MV-4-11 (cell line): ENCODE results near the gene MYOM3.

Source experiments
- DNase-seq: peaks from one replicate; lab custom pipeline; 2025; lab: John Stamatoyannopoulos, UW

Gene MYOM3

DNA sequence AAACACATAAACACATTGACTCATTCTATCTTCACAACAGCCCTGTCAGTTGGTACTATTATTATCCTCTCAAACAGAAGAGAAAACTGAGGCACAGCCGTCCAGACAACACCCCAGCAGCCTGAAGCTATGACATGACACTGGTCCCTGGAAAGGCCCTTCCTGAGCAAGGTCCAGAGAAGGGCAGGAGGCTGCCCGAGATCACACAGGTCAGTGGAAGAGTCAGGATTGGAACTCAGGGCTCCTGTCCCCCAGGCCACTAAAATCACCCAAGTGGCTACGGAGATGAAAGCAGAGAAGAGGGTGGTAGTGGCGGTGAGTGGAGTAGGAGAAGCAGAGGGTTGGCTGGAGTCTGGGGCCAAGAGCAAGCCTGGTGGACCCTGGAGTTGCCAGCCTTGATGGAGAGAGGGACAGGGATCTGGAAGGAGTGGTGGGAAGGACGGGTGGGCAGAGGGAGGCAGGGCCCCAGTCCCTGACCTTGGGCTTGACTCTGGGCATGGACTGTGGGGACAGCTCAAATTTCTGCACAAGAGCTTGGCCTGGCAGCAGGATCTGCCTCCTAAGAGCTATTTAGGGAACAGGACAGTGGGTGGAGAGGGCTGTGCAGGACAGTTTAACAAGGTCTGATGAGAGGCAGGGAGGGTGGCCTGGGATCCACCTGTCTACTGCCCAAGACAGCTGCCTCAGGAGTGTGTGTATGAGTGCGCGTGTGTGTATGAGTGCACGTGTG is 15.8 kb downstream of the MYOM3 start:
- DNase-seq = no peak

DNA sequence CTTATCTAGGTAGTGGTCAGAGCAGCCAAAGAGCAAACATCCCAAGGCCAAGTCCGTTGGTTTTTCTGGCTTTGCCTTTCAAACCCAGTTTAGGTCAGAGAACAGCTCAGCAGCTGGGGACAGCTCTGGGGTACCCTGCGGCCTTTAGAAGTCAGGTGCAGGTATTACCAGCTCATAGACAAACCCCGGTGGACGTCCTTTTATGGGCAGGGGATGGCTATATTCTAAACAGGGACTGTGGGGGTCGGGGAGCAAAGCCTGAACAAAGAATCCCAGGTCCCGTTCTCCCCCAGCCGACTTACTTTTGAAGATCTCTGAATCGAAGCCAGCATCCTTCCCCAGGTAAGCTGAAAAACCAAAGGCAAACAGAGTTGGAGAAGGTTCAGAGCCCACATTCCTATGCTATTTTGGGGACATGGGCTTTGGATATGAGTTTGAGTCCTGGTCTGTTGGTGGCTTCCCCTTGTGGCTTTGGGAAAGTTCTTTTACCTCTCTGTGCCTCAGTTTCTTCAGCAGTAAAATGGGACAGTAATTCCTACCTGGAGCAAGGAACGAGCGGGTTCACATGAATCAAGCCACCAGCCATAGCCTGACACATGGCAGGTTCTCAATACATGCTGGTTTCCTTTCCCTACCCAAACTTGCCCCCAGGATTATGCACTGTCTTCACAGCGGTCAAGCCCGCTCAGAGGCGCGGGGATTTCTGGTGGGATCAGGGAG is 16.6 kb downstream of the MYOM3 start:
- no peak for DNase-seq

DNA sequence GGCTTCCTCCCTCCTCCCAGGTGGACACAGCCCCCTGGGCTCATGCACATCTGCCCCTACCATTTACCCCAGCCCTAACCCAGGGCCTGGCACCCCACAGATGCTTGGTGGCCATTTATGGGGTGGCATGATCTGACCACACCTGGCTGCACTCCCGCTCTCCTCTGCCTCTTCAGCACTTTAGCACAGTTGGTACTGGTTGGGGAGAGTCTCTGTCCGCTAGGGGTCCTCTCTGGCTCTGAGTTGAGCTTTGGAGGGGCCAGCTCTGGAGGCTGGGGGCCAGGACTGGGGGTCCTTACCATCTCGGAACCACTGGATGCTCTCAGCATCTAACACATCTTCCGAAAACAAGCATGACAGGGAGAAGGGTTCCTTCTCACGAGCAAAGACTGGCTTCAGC is 17.4 kb downstream of the MYOM3 start:
- DNase-seq = no peak

DNA sequence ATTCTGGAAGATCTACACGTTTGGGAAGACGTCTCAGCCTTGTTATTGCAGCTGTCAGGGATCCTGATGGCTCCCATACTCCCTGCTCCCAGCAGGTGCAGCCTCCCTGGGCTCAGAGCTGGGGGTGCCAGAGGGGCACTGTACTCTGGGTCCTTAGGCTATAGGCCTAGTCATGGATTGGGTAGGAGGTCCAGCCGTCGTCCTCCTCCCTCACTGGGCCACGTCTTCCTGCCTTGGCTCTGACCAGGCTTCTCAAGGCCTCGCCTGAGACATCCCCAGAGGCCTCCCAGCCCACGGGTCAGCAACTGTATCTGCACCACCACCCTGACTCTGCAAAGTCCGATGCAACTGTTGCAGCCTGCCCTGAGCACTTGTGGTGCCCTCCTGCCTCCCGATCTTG is 18.2 kb downstream of the MYOM3 start:
- DNase-seq = no peak

DNA sequence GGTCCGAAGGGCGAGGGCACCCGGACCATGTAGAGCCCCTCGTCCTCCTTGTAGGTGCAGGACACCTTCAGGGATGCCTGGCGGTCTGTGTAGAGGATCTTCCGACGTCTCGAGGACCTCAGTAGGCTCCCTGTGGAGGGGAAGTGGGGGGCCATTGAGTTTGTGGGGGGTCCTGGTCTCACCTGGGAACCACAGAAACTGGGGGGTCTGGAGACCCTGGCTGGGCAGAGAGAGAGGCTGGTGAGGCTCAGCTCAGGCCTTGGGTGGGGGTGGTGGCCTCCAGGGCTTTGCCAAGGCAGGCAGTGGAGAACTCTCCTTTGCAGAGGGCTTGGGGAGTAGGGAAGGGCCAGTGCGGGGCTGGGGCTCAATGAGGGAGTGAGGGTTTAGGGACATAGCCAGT is 19.0 kb downstream of the MYOM3 start:
- DNase-seq = no peak

DNA sequence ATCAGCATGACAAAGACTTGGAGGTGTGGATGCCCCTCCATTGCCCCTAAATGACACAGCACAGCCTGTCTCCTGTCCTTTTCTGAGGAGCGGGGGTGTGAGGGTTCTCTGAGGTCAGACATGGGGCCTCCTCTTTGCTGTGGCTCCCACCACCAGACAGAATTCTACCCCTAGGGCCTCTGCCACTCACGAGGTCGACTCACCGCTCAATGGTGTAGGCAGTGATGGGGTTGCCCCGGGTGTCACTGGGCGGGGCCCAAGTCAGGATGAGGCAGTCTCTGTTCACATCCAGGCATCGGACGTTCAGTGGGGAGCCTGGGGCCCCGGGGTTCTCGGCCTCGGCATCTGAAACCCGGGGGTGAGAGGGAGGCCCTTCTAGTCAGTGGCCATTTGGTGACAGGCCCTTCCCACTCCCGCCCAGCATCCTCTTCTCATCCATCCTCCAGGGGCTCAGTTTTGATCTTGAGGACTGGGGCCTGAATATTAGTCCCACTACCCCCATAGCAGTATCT is 19.9 kb downstream of the MYOM3 start:
- no peak for DNase-seq

DNA sequence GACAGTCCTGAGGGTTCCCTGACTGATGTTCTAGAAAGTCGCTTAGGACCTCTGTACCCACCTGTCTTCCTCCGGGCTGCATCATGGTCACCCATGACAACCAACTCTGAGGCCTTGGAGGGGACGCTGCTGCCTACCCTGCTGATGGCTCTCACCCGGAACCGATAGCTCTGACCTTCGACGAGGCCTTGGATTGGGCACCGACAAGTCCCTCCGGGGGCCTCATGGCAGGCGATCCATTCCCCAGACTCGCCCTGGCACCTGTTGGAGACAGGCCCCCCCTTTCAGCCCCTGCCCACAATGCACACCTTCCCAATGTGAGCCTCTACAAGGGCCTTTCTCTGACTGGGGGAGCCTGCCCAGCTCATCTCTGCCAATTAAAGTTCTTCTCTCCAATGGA is 21.2 kb downstream of the MYOM3 start:
- DNase-seq = no peak

DNA sequence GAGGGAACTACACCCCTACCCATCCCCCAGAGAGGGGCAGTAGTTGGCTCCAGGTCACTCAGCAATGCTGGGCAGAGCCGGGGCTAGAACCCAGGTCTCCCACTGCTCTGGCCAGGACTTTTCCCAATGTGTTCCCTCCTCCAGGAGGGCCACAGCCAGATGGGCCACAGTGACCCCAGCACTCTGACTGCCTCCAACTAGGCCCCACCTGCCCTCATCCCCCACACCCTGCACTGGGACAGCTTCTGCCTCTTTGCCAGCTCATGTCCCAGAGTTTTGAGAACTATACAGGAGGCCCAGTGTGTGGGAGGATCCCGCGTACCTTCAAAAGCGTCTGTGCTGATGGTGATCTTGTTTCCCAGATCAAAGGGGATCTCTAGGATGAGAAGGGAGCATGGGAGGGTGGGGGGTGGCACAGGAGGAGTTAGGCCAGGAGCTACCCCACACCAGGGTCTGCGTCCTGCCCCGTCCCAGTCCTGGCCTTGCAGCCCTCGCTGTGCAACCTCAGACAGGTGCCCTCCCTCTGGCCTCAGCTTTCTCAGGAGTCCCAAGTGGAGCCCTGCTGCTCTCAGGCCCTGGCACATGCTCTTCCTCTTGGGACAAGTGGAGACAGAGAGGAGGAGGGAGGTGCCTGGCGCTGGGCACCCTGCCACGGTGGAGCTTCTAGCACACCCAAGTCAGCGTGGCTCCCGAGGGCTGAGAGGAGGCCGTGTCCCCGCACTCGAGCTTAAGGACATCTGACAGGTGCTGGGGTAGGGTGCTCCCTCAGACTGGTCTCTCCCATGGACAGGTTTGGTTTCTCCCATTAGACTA is 22.0 kb downstream of the MYOM3 start:
- DNase-seq = no peak

DNA sequence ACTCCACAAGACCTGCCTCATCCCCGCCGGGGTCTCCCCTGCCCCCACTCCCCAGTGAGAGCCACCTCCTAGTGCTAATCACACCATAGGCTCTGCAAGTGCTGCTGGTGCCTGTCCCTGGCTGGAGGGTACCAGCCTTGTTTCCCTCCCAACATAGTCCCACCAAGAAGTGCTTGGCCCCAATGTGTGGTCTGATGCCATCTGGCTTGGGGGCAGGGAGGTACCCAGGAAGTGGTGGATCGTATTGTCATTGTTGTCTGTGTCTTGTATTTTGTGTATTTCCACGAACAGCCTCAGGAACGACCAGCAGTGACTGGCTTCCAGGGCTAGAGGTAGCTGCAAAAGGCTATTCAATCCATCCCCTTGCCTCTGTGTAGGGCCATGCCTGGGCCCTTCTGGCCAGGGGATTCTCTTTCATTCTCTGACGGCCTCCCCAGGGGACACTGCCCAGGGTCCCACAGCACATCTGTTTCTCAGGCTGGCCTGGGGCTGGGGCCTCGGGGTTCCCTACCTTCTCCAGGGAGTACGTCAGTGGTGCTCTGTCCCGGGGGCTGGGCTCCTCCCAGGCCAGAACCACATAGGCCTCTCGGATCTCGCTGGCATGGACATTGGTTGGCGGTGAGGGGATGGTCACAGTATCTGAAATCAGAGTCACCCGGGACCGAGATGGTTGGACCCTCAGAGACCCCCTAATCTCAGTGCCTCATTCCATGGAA is 22.8 kb downstream of the MYOM3 start:
- no peak for DNase-seq

DNA sequence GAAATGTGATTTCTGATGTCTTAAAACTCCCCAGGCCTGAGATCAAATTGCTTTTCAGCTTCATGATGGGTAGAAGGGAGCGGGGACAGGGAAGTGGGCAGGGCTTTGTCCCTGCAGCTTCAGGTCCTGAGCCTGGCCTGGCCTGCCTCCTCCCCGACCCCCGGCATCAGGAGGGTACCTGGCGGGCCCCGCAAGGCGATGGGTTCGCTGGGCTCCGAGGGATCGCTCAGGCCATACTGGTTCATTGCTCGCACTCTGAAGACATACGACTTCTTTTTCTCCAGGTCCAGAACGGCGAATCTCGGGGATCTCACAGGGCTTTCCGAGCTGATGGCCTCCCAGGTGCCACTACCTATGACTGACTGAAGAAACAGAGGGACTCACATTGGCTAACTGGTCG is 25.5 kb downstream of the MYOM3 start:
- no peak for DNase-seq

DNA sequence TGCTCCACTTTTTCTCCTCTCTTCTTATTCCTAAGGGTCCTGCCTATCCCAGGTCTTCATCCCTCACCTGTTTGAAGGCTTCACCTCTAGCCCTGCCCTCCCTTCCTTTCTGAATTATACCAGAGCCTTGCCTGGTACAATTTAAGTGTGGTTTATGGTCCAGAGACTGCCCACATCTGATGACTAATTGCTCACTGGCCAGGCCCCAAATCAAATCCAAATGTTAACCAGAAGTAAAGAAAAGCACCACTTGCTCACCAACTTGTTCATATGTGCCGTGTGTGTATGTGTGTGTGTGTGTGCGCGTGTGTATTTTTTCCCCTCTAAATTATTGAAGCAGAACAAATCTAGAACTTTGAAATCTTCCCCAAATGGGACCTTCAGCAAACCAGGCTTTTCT is 26.4 kb downstream of the MYOM3 start:
- no peak for DNase-seq

DNA sequence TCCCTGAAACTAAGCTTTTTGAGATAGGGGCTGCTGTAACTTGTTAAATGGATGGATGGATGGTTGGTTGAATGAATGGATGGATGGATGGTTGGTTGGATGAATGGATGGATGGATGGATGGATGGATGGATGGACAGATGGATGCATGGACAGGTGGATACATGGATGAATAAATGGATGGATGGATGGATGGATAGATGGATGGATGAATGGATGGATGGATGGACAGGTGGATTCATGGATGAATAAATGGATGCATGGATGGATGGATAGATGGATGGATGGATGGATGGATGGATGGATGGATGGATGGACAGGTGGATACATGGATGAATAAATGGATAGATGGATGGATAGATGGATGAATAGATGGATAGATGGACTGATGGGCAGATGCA is 26.9 kb downstream of the MYOM3 start:
- no peak for DNase-seq

DNA sequence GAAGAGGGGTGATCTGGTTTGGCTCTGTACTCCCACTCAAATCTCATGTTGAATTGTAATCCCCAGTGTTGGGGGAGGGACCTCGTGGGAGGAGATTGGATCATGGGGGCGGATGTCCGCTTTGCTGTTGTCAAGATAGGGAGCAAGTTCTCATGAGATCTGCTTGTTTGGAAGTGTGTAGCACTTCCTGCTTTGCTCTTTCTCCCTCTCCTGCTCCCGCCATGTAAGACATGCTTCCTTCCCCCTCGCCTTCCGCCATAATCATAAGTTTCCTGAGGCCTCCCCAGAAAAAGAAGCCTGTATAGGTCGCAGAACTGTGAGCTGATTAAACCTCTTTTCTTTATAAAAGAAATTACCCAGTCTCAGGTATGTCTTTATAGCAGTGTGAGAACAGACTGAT is 27.9 kb downstream of the MYOM3 start:
- no peak for DNase-seq

DNA sequence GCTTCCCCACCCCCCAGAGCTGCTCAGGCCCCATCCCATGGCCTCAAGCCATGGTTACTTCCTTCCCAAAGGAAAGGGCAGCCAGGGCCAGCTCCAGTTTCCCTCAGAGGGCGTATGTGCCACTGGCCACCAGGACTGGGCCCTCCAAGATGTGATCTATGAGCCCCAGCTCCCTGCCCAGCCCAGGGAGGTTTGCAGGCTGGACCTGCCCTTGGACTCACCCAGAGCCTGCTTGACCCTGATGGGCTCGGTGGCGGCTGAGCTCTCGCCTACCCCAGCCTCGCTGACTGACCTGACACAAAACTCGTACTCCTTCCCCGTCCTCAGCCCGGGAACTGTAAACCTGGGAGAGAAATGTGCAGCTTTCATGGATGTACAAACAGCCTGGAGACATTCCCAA is 29.6 kb downstream of the MYOM3 start:
- DNase-seq = no peak

DNA sequence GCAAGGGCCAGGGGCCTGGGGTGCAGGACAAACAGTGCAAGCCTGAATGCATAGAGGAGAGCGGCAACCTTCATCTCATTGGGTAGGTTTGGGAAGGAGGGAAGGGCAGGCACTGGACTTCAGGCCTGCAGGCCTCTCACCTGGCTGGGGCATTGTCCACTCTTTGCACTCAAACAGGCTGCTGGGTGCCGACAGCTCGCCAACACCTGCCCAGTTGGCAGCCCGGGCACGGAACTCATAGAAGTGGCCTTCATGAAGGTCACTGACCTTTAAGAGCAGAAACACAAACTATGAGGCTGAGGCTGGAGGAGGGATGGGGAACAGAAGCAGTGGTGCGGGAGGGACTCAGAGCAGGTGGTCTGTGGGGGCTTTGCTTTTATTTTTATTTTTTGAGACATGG is 30.7 kb downstream of the MYOM3 start:
- DNase-seq = no peak

DNA sequence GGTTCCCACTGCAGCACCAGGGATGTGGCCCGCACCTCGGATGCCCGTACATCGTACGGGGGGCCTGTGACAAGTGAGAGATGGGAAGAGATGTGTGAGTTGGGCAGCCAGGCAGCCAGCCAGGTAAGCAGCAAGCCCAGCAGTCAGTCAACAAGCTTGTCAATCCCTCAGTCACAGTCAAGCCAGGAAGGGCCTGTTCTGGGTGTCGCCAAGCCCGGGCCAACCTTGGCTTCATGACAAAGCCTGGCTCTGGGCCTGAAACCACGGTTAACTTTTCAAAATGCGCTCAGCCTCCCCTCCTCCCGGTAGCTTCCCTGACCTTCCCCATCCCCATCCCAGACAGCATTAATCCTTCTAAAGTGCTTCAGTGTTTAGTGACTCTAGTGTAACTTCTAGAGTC is 31.8 kb downstream of the MYOM3 start:
- no peak for DNase-seq

DNA sequence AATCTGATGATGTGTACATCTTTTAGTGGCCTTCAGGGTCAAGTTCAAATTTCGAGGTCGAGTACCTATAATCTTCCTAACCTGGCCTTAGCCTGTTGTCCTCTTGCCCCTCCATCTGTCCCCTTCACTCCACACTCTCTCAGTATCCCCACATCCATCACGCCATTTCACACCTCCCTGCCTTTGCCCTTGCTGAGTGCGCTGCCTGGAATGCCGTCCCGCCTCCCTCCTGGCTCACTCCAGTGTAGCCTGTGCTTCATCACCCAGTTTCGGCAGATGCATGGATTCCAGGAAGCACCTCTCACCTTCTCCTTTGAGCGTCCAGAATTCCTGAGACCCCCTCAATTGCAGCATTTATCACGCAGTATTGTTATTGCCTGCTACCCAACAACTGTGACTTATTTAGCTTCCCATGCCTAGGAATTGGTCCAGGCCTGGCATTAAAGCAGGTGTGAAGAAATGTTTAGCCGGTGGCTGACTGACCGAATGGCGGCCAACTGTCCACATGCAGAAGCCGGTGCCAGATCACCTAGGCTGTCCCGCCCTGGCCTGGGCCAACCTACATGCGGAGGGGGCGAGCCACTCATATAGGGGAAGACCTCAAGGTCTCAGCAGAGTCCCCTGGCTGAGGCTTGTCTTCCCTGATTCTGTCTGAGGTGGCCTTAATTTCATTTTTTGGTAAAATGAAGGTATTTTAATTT is 34.5 kb downstream of the MYOM3 start:
- DNase-seq = no peak

DNA sequence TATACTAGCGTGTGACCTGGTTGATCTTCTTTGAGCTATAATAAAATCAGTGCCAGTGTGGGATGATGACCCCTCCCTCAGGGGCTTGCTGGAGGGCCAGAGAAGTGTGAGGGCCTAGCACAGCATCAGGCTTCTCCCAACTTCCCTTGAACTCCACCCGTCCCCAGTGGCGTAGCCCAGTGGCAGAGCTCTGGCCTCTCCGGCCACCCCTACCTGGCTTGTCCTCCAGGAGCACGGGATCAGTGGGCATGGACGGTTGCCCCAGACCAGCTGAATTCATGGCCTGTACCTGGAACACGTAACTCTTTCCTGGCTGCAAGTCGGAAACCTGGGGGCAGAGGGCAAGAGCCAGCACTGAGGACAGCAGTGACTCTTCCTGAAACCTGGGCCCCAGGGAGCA is 36.0 kb downstream of the MYOM3 start:
- no peak for DNase-seq

DNA sequence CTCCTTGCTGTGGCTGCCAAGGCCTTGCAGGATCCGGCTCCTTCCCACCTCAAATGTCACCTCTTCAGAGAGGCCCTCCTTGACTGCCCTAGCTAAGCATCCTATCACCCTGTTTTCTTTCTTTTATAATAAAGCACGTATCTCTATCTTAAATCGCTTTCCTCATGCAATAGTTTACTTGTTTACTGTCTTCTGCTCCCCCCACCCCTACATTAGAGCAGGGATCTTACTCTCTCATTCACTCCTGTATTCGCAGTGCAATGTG is 36.4 kb downstream of the MYOM3 start:
- no peak for DNase-seq

DNA sequence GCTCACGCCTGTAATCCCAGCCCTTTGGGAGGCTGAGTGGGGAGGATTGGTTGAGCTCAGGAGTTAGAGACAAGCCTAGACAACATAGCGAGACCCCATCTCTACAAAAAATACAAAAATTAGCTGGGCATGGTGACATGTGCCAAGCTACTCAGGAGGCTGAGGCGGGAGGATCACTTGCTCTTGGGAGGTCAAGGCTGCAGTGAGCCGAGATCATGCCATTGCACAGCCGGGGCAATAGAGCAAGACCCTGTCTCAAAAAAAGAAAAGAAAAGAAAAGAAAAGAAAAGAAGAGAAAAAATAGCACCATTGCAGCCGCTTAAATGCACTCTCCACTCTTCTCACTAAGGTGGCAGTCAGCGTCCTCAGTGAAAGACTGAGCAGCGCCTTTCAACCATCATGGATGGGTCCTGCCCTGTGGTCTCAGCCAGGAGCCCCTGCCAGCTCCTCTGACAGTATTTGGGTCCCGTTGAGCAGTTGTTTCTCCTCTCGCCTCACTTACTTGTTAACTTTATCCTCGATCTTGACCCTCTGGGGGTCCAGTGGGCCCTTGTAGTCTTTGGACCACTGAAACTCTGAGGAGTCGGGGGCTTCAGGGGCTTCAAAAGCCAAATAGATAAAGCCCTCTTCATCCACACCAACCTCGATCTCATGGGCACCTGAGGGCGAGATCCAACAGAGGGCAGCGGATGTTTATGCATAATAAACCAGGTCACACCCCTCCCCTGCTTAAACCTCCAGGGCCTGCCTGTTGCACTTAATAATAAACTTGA is 36.9 kb downstream of the MYOM3 start:
- DNase-seq = no peak

DNA sequence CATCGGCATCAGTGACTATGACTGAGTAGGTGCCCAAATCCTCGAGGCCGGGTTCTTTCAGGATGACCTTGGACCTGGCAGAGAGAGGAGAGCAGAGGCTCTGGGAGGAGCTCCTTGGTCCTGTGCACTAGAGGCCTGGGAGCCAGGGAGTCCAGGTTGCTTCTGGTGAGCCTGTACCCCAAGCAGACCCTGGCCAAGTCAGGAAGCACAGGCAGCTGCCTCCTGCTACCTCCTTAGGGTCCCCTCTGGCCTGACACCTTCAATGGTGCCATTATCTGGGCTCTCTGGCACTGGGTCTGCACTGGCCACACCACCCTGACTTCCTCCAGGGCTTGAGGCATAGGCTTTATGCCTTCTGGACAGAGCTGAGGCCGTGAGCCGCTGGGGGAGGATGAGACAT is 37.7 kb downstream of the MYOM3 start:
- no peak for DNase-seq
